GM12878 (cell line): ENCODE data around the gene SPSB3. TPM values are rescaled to one million over a fixed set of nuclear protein-coding genes. Genes with fewer than 3 reads are reported as not detected.
"Not testable (repeated sequence)": the region's sequence is repeated elsewhere in the genome, so short reads cannot be mapped to it uniquely, and the experiment has no call there.

Experiments used
- ATAC-seq: fragments of 200-7000 bp; cut with Tn5 transposase; 3 replicates; pipeline ENCODE4 v1.9.1; 2020; ENCODE audit warnings: mild to moderate bottlenecking, moderate library complexity
- BruUV-seq: library from RNA; stranded (reverse); fragments of 400-500 nt; replicated peaks from 2 replicates; lab custom pipeline; 2021; lab: Mats Ljungman, UMichigan
- CTCF ChIA-PET: fragments of 300-600 bp; sonication (Branson Sonifier 250); formaldehyde crosslinking; extraction: SDS; loops from one replicate; lab custom pipeline; 2021; ENCODE audit warnings: inconsistent platforms; lab: Yijun Ruan, JAX
- POLR2A ChIA-PET: fragments of 350-600 bp; formaldehyde crosslinking; extraction: SDS; loops from one replicate; lab custom pipeline; 2021; ENCODE audit warnings: inconsistent platforms; lab: Charles Lee
- RAD21 ChIA-PET: fragments of 300-600 bp; sonication (Branson Sonifier 250); formaldehyde crosslinking; loops from one replicate; lab custom pipeline; 2023; ENCODE audit warnings: antibody characterized with exemption; ENCODE audit not compliant: unreplicated experiment; lab: Charles Lee
- SMC1A ChIA-PET: fragments of 300-600 bp; sonication (Branson Sonifier 250); formaldehyde crosslinking; loops from one replicate; lab custom pipeline; 2023; ENCODE audit not compliant: unreplicated experiment, uncharacterized antibody; lab: Charles Lee
- DNase-seq: peaks from one replicate; pipeline ENCODE4 v3.0.0-alpha.2; 2011; ENCODE audit warnings: low read depth, low spot score
- FAIRE-seq: peaks from 3 replicates; lab custom pipeline; 2011; peaks lifted over from hg19 to GRCh38; lab: Jason Lieb, UNC
- H2AFZ ChIP-seq: 2 replicates; pipeline ENCODE4 v1.6.0; 2011; ENCODE audit warnings: low read depth, low read length, control low read depth; ENCODE audit not compliant: control insufficient read depth
- H3K27ac ChIP-seq: 2 replicates; pipeline ENCODE4 v1.5.1; 2011; ENCODE audit warnings: control low read depth; ENCODE audit not compliant: control insufficient read depth, insufficient read depth
- H3K27me3 ChIP-seq, 2 experiments: replicated peaks in 1 of 2; 2 replicates each; pipeline versions ENCODE4 v1.6.0 to v1.6.1; 2011; ENCODE audit warnings: low read length in 1 of 2; ENCODE audit not compliant: control insufficient read depth in 2 of 2, insufficient read depth in 2 of 2
- H3K36me3 ChIP-seq, 2 experiments: 2 replicates each; pipeline ENCODE4 v1.5.1; 2011; ENCODE audit warnings: low read length in 1 of 2; ENCODE audit not compliant: control insufficient read depth in 2 of 2, insufficient read depth in 2 of 2
- H3K4me1 ChIP-seq: 2 replicates; pipeline ENCODE4 v1.6.1; 2011; ENCODE audit warnings: mild to moderate bottlenecking, low read length, moderate library complexity, mixed read lengths; ENCODE audit not compliant: control insufficient read depth, insufficient read depth
- H3K4me2 ChIP-seq: 2 replicates; pipeline ENCODE4 v1.6.0; 2011; ENCODE audit warnings: control low read depth; ENCODE audit not compliant: control insufficient read depth, insufficient read depth
- H3K4me3 ChIP-seq: fragments of 200-600 bp; sonication (generic); 2 replicates; pipeline ENCODE4 v1.5.1; 2016
- H3K79me2 ChIP-seq: 2 replicates; pipeline ENCODE4 v1.6.0; 2011; ENCODE audit warnings: low read length; ENCODE audit not compliant: control insufficient read depth, insufficient read depth
- H3K9ac ChIP-seq: 2 replicates; pipeline ENCODE4 v1.8.0; 2011; ENCODE audit warnings: low read length, control low read depth, mixed read lengths; ENCODE audit not compliant: control insufficient read depth, insufficient read depth
- H3K9me3 ChIP-seq: replicated peaks from 3 replicates; pipeline ENCODE4 v1.5.1; 2011; ENCODE audit warnings: mild to moderate bottlenecking, low read length; ENCODE audit not compliant: control insufficient read depth, insufficient read depth
- H4K20me1 ChIP-seq: 2 replicates; pipeline ENCODE4 v1.6.0; 2011; ENCODE audit not compliant: control insufficient read depth, insufficient read depth
- BCL3 ChIP-seq: IDR thresholded peaks from 2 replicates; pipeline ENCODE4 v1.6.1; 2011; ENCODE audit warnings: borderline replicate concordance, low read depth, mild to moderate bottlenecking, moderate library complexity, low read length; ENCODE audit not compliant: insufficient read depth, poor library complexity, severe bottlenecking
- MTA3 ChIP-seq: IDR thresholded peaks from 2 replicates; pipeline ENCODE4 v1.6.1; 2012; ENCODE audit warnings: low read length, inconsistent platforms, borderline replicate concordance
- NKRF ChIP-seq: fragments of 450-650 bp; conservative IDR thresholded peaks from 2 replicates; pipeline ENCODE4 v1.6.1; 2017; ENCODE audit warnings: mild to moderate bottlenecking, moderate library complexity
- POLR2A ChIP-seq: IDR thresholded peaks from 2 replicates; pipeline ENCODE4 v1.6.1; 2011; ENCODE audit warnings: low read depth, mild to moderate bottlenecking, low read length
- RFX5 ChIP-seq: IDR thresholded peaks from 2 replicates; pipeline ENCODE4 v1.6.1; 2011; ENCODE audit warnings: low read depth, low read length, improper control_type of control experiment
- WGBS: methylation state at CpG from one replicate; pipeline ENCODE4 v1.1.6; 2016; ENCODE audit warnings: low lambda C conversion rate; ENCODE audit not compliant: insufficient replicate concordance, insufficient coverage; ENCODE audit errors: missing lambda C conversion rate; 5-methylcytosine and 5-hydroxymethylcytosine counted together
- in situ Hi-C: fragments of 300-500 bp; cut with MboI; formaldehyde crosslinking; loops from 9 replicates; pipeline ENCODE4 v1.14.3; 2018; ENCODE audit warnings: mixed read lengths
- intact Hi-C: fragments of 100-400 bp; cut with micrococcal nuclease; formaldehyde crosslinking; loops from one replicate; pipeline ENCODE4 v1.14.2; 2022; ENCODE audit not compliant: unreplicated experiment
- polyA plus RNA-seq, 11 experiments: library from polyadenylated mRNA; depleted of rRNA in 4 of 11; unstranded in 6 of 11; stranded (reverse) in 5 of 11; fragments of >200 nt; fragmentation: Nextera tagmentation in 4 of 11; fragmentation: Illumina TruSeq in 1 of 11; extraction: Ambion mirVana in 4 of 11; extraction: Trizol in 1 of 11; gene quantifications; 1 replicate in 1 of 11; 2 replicates in 10 of 11; pipeline versions ENCODE4 v1.2.1 to v1.2.3, GENCODE V29; 2011 to 2016; ENCODE audit warnings: inconsistent platforms in 2 of 11, missing spikeins in 2 of 11, low read depth in 1 of 11
- total RNA-seq, 4 experiments: library from RNA; depleted of rRNA in 3 of 4; stranded (reverse); fragments of >200 nt in 3 of 4; fragmentation: Illumina TruSeq in 1 of 4; extraction: Trizol in 1 of 4; gene quantifications; 2 replicates each; pipeline versions ENCODE4 v1.2.1 to v1.2.3, GENCODE V29; 2013 to 2021
- TF ChIP-seq, protein P1 (sequence below): fragments of 450-650 bp; IDR thresholded peaks from 2 replicates; pipeline ENCODE4 v1.6.1; 2017; ENCODE audit warnings: mild to moderate bottlenecking, moderate library complexity
- TF ChIP-seq, protein P2 (sequence below): IDR thresholded peaks from 2 replicates; pipeline ENCODE4 v1.6.1; 2012; ENCODE audit warnings: low read depth, low read length, improper control_type of control experiment

Gene SPSB3
- total and polyA plus RNA-seq, 10 of the 15 experiments (the other 5 are each of a cell fraction or from before 2014, with no cell fraction given): 0.31 to 26.9 (median 14.0) TPM

DNA sequence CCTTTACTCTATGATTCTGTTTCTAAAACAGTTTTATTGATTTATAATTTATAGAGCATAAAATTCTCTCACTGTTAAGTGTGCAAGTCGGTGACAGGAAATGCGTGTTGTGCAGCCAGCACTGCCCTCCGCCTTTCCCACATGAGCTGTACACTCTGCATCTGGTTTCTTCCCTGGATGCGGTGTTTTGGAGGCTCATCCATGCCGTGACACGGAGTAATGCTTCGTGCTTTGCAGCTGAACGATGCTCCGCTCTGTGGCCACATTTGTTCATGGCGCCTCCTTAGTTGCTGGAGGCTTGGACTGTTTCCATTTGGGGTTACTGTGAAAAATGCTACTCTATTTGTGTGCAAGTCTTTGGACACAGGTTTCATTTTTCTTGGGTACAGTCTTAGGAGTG lies 18.3 kb upstream of the SPSB3 start (continued):
- TF ChIP-seq MTA3 (no peak), POLR2A (no peak), NKRF (no peak), RFX5 (no peak), BCL3 (no peak)
- TF ChIP-seq, protein P1, sequence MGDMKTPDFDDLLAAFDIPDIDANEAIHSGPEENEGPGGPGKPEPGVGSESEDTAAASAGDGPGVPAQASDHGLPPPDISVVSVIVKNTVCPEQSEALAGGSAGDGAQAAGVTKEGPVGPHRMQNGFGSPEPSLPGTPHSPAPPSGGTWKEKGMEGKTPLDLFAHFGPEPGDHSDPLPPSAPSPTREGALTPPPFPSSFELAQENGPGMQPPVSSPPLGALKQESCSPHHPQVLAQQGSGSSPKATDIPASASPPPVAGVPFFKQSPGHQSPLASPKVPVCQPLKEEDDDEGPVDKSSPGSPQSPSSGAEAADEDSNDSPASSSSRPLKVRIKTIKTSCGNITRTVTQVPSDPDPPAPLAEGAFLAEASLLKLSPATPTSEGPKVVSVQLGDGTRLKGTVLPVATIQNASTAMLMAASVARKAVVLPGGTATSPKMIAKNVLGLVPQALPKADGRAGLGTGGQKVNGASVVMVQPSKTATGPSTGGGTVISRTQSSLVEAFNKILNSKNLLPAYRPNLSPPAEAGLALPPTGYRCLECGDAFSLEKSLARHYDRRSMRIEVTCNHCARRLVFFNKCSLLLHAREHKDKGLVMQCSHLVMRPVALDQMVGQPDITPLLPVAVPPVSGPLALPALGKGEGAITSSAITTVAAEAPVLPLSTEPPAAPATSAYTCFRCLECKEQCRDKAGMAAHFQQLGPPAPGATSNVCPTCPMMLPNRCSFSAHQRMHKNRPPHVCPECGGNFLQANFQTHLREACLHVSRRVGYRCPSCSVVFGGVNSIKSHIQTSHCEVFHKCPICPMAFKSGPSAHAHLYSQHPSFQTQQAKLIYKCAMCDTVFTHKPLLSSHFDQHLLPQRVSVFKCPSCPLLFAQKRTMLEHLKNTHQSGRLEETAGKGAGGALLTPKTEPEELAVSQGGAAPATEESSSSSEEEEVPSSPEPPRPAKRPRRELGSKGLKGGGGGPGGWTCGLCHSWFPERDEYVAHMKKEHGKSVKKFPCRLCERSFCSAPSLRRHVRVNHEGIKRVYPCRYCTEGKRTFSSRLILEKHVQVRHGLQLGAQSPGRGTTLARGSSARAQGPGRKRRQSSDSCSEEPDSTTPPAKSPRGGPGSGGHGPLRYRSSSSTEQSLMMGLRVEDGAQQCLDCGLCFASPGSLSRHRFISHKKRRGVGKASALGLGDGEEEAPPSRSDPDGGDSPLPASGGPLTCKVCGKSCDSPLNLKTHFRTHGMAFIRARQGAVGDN: no peak
- TF ChIP-seq, protein P2, sequence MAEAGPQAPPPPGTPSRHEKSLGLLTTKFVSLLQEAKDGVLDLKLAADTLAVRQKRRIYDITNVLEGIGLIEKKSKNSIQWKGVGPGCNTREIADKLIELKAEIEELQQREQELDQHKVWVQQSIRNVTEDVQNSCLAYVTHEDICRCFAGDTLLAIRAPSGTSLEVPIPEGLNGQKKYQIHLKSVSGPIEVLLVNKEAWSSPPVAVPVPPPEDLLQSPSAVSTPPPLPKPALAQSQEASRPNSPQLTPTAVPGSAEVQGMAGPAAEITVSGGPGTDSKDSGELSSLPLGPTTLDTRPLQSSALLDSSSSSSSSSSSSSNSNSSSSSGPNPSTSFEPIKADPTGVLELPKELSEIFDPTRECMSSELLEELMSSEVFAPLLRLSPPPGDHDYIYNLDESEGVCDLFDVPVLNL: no peak

- FAIRE-seq, POLR2A ChIA-PET, H3K79me2 ChIP-seq, SMC1A ChIA-PET, H3K27me3 ChIP-seq, in situ Hi-C loops, intact Hi-C loops, H3K4me3 ChIP-seq, DNase-seq, H3K36me3 ChIP-seq, H2AFZ ChIP-seq, H3K4me1 ChIP-seq, H3K9me3 ChIP-seq, ATAC-seq, RAD21 ChIA-PET, H4K20me1 ChIP-seq, BruUV-seq, H3K27ac ChIP-seq, H3K4me2 ChIP-seq, CTCF ChIA-PET, H3K9ac ChIP-seq: not testable (repeated sequence)
- WGBS: 71% methylated on average over 5 of the region's 5 CpGs
Measured at GRCh38 chr16:1799263-1799662, 16.9 kb upstream of the SPSB3 start.
